ENCODE measurements around the gene AADAC.

DNA sequence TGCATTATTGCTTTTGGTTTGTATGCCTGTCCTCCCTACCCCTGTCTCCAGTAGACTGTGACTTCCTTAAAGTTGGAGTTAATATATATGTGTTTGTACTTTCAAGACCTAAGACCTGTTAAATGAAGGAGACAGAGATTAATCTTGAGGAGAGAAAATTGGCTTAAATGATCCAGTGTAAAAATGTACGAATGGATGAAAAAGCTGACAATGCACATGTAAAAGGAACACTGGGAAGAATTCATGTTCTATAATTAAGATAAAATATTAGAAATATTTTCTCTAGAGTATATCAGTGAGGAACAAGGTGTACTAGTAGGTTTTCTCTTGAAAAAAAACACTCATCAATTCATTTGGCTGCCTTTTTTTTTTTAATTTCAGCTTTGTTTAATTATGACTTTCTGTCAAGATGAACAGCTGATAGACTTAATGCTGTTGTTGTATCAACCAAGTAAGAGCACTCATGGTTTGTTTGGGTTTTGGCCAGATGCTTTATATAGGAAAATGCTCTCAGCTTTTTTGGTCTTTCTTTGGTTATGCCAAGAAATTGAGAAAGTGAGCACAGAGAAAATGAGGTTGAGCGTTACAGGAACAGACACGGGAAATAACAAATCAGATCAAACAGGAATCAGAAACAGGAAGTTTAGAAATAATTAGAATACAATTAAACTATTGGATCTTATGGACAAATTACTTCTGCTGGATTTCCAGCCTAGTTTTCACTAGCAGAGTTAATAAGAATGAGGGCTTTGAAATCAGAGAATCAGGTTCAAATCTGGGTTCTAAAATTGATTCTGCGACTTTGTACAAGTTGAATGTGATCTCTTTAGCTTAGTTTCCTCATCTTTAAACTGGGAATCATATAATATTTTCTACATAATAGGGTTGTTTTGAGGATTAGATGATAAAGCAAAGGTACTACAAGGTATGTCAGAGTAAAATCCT, 38.3 kb upstream of the AADAC start:
- TF ChIP-seq TAF1 (IDR thresholded peaks at IDR 0.05; ENCODE audit: borderline replicate concordance, insufficient read depth, low read length) (no peak), POLR2AphosphoS5 (IDR thresholded peaks at IDR 0.05; ENCODE audit: low read depth, low read length) (no peak), FOXP2 (optimal IDR thresholded peaks at IDR 0.05; ENCODE audit: borderline replicate concordance, extremely low read depth, extremely low read length, insufficient read depth) (no peak)
- TF ChIP-seq, protein P1, sequence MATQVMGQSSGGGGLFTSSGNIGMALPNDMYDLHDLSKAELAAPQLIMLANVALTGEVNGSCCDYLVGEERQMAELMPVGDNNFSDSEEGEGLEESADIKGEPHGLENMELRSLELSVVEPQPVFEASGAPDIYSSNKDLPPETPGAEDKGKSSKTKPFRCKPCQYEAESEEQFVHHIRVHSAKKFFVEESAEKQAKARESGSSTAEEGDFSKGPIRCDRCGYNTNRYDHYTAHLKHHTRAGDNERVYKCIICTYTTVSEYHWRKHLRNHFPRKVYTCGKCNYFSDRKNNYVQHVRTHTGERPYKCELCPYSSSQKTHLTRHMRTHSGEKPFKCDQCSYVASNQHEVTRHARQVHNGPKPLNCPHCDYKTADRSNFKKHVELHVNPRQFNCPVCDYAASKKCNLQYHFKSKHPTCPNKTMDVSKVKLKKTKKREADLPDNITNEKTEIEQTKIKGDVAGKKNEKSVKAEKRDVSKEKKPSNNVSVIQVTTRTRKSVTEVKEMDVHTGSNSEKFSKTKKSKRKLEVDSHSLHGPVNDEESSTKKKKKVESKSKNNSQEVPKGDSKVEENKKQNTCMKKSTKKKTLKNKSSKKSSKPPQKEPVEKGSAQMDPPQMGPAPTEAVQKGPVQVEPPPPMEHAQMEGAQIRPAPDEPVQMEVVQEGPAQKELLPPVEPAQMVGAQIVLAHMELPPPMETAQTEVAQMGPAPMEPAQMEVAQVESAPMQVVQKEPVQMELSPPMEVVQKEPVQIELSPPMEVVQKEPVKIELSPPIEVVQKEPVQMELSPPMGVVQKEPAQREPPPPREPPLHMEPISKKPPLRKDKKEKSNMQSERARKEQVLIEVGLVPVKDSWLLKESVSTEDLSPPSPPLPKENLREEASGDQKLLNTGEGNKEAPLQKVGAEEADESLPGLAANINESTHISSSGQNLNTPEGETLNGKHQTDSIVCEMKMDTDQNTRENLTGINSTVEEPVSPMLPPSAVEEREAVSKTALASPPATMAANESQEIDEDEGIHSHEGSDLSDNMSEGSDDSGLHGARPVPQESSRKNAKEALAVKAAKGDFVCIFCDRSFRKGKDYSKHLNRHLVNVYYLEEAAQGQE (IDR thresholded peaks at IDR 0.05; ENCODE audit: insufficient read depth in 1 of 2, low read depth in 2 of 2, low read length in 2 of 2), result no peak
